GM21619 (cell line): ENCODE results near the gene HECTD3.
"Not testable (repeated sequence)": the region's sequence is repeated elsewhere in the genome, so short reads cannot be mapped to it uniquely, and the experiment has no call there.

Source experiments
- ATAC-seq: cut with Tn5 transposase; IDR thresholded peaks from one replicate; pipeline ENCODE4 v1.9.1; 2021; ENCODE audit not compliant: unreplicated experiment

Gene HECTD3

DNA sequence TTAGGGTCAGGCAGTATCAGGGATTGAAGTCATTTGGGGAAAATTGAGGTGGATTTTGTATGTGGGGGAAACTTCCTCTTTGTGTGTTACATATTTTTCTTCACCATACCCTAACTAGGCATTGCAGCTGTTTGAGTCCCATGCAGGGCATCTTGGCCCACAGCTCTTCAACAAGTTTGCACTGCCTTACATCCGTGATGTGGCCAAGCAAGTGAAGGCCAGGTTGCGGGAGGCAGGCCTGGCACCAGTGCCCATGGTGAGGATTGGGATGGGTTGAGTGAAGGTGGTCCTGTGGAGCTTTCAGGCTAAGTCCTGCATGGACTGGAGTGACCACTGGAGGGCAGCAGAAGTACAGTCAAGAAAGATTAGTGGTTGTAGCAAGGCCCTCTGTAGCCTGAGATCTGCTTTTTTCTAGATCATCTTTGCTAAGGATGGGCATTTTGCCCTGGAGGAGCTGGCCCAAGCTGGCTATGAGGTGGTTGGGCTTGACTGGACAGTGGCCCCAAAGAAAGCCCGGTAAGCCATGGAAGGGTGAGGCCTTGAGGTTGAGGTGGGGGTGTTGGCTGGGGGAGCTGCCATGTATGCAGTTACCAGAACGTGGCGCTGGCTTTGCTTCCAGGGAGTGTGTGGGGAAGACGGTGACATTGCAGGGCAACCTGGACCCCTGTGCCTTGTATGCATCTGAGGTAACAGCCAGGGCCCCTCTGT lies 3.4 kb upstream of the HECTD3 start:
- ATAC-seq = no peak

DNA sequence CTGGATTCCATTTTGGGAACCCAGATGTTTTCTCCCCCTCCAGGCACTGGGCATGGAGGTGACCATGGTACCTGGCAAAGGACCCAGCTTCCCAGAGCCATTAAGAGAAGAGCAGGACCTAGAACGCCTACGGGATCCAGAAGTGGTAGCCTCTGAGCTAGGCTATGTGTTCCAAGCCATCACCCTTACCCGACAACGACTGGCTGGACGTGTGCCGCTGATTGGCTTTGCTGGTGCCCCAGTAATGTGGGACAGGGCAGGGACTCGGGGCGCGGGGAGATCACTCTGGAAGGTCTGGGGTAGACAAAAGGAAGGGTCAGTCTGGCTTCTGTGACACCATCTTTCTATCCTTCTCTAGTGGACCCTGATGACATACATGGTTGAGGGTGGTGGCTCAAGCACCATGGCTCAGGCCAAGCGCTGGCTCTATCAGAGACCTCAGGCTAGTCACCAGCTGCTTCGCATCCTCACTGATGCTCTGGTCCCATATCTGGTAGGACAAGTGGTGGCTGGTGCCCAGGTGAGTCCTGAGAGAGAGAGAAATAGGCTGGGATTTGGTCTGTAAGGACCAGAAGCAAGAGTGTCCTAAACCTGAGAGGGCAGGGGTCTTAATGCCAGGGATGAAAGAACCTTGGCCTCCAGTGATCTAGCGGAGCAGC lies 2.6 kb upstream of the HECTD3 start:
- ATAC-seq = no peak

DNA sequence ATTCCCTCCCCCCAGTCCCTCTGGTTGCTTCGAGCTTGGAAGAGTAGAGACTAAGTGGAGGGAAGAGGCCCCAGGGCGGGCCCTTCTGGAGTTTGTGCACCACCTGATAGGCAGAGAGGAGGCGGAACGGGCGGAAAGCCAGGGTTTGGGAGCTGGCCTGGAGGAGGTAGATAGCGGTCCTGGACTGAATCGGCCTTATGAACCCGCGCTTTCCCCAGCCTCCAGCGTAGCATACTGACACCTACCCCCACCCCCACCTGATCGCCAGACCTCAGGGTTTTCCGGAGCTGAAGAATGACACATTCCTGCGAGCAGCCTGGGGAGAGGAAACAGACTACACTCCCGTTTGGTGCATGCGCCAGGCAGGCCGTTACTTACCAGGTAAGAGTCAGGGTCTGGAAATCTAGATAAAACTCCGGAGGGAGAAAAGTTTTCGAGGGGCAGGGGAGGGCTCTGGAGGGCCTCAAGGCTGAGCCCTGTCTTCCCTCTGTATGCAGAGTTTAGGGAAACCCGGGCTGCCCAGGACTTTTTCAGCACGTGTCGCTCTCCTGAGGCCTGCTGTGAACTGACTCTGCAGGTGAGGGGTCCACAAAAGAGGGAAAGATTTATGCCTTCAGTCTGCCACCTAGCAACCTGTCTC lies 1.6 kb upstream of the HECTD3 start:
- no peak for ATAC-seq

DNA sequence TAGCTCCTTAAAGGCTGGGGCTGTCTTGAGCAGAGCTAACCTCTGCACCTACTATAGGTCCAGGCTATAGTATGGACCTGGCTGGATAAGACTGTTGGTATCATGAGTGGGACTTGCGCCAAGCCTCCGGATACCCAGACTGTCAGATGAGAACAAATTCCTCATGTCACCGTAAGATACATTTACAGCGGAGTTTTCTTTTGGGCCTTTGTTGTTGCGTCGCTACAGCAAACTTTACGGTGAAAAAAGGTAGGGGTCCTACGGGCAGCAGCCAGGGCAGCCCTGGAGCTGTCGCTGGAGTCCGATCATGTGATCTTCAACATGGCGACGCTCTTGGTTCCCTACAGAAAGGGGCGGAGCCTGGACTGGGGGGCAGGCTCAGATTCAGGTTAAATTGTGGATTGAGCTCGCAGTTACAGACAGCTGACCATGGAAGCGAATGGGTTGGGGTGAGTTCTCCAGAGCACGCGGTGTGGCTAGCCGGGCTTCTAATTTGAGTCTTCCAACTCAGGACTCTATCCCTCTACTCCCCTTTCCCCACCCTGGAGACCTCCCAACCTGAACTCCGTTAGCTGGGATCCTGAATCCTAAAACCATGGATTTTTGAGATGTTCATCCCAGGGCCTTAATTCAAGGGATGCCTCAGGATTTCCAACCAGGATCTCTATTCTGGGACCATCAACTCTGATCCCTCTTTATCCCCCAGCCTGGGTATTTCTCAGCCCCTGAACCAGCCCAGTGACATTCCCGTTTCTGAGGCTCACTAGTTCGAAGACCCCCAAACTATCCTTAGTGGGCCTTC lies 914 bp upstream of the HECTD3 start, which contains the start of gene UROD:
Gene UROD (plus strand): TSS at position 418 of the 802 bp plus-strand sequence. CDS start 12 bp downstream, at position 430.
- ATAC-seq = peak; percentile 57

DNA sequence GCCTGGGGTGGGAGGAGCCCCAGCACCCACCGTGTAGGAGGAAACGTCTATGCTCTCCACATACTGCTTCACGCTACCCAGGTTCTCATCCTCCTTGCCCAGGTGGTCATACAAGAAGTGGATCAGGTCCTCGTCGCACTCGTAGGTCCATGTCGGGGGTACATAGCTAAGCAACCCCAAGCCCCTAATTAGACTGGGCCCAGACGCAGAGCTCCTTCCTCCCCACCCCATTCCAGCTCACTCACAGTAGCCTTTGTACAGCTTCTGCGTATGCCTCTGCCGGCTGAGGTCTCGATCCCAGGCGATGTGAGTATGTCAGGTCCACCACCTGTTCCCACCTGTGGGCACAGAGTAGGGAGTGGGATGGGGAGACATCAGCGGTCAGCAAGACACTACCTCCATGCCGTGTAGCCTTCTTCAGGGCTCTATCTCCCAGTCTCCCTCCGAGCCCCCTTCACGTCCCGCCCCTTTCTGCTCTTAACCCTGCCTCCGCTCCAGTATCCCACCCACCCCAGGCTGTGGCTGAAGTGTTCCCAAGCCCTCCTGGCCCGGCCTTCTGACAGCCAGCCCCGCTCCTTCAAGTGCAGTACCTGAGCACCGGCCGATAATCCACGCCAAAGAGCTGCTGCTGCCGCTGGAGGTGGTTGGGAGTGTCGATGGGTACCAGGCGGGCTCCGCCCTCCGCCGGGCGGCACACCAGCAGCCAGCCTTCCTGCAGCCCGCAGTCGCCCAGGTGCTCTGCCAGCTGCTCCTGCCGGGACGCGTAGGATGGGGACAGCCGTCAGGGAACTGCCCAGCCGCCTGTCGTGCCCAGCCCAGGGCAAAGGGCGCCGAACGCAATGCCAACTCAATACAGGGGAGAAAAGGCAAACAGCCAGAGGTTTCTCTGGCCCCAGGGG lies 919 bp downstream of the HECTD3 start:
- no peak for ATAC-seq

DNA sequence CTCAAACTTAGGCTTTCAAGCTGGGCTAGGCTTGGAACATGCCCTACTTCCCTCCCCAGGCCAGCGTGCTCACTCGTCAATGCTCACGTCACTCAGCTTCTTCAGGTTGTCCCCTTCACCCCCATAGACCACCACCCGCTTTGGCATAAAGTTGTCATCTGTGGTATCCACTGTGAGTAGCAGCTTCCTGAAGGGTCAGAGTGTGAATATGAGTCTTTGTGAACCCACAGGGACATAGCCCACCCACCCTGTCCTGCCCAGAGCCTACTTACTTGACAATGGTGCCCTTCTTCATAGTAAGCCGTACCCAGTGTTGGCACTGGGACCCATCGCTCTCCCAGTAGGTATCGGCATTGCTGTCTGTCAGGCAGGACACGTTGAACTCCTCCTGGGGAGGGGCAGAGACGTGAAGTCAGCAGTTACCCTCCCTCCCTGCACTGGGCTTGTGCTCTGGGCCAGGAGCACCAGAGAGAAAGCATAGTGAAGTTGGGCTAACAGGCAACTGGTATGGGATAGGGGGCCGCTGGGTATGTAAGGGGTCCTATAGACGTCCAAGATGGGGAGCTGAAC lies 1.7 kb downstream of the HECTD3 start:
- ATAC-seq = no peak

DNA sequence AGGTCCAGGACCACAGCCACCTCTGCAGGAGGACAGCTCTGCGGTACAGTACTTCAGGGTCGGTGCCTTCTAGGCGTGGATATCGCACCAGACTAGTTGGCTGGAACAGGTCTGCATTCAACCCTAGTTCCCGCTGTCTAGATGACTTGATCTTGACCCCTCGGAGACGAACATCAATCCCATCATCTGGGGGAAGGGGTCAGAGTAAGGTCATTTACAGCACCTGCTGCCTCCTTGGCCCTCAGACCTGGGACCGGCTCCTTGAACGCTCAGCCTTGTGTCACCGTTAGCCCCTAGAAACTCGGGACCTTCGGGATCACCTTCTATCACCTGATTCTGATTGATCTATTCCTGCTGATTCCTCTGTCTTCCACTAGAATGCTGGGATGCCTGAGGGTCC lies 2.6 kb downstream of the HECTD3 start:
- ATAC-seq = no peak

DNA sequence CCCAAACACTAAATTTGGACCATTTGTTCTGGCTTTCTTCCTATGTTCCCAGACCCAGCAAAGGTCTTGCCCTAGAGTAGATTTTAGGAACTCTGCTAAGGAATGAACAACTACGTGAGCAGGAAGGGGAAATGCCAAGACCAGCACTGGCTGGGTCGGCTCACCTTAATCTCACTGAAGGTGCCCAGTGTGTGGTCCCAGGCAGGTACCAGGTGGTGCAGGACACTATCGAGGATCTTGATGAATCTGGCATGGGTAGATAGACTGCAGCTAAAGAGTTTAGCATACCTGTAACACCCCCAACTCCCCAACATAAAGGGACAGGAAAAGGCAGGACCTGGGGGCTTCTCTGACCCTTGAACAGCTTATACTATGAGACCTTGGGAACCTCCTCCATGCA lies 3.0 kb downstream of the HECTD3 start:
- no peak for ATAC-seq

DNA sequence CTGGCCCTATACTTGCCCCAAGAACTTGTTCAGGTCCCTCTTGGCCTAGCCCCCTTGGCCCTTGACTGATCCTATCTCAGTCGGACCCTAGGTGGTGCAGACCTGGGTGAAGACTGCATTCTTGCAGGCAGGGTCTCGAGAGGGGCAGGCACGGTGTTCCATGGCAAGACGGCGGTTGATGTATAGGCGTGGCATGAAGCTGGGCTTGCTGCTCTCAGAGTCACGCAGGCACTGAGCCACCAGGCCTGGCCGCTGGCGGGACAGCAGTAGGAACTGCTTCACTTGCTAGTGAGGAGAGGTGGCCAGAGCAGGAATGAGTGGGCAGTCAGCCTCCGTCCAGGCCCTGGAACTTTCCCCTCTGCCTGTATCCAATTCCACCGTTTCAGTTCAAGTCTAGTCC lies 3.8 kb downstream of the HECTD3 start:
- ATAC-seq = no peak

DNA sequence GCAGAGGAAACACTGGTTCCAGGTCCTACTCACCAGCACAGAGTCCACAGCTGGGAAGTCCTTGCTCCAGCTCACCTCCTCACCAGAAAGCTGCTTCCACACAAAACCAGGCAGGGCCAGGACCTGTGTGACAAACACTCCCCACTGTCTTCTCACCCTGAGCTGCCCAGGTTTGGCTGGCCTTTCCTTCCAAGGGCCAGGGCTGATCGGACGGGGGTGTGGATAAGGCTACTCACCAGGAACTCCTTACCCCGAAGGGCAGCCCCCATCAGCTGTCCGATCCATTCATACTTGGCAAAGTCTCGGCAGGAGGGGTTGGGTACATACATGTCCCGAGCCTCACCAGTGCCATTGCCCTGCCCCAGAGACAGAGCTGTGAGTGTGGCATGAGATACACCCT lies 5.4 kb downstream of the HECTD3 start:
- no peak for ATAC-seq

DNA sequence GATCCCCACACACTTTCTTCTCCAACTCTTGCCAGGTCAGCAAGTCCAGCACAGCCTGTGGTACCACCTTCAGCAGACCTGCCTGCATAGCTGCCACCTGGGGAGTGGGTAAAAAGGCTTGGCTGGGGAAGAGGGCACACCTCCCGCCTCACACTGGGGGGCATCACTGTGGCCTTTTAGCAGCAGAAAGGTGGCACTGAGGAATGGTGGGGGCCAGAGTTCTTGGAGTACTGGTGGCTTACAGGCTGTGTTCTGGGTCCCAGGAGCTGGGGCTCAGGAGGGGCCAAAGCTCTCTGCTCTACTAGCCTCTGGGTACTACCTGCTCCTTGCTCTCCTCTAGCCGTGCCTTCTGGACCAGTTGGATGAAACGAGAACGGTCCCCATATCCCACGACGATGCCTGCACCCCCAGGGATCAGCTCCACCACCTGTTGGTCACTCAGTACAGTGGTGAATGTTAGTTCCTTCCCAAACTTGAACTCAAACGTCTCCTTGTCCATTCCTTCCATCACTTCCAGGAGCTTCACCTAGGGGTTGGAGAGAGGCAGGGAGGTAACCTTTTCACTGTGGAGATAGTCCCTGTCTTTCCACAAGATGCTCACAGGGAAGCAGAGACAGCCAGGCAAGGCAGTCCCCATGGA lies 6.7 kb downstream of the HECTD3 start:
- ATAC-seq = no peak

DNA sequence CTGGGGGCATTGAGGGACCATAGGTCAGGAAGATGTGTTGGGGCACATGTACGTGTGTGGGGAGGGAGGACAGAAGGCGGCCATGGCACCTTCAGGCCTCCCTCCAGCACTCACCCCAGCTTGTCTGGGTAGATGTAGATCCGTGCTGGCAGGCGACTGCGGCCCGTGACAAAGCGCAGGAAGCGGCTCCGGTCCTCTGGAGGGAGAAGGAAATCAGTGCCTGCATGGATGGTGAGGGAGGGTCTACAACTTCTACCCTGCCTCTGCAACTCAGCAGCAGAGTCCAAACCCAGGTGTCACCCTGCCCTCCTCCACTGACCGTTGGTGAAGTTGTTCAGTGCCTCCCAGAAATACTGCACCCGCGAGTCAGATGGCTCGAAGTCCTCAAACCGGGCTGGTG lies 7.4 kb downstream of the HECTD3 start:
- ATAC-seq = no peak

DNA sequence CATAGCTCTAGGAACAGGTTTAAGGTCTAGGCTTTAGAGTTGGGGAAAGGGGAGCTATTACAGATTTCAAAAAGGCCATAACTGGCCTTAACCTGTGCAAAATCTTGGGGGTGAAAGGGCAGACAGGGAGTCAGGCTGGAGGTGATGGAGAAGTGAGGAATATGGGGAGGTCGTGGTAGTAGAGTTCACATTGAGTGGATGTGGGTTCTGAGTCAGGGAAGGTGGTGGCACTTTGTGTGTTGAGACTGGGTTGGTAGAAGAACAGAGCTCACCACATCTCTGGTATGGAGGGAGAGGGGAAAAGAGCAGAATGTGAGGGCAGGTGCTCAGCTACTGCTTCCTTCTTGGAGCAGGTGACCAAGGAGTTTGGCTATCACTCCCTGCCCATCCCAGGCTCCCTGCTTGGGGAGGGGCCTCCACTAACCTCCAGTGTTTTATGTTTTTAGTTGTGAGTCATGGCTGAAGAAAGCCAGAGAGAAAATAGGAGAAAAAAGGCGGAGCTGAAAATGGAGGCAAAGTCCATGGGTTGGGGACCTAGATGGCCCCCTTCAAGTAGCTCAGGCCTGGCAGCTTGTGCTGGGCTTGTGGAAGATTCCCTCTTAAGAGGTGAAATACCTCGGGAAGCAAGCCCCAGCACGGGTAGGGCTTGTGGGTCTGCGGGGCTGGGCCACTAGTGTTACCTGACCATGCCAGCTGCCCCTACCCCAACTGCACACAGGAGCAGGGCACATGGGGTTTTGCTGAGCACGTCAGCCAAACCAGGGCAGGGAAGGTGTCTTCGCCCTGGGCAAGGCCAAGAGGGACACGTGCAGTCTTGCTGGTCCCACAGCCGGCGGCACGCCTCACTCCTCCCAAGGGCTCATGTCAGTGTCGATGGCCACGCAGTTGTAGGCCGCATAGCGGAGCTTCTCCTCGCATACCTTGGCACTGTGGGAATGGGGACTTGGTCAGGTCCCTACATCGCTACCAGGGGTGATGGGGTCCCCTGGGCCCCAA lies 8.2 kb downstream of the HECTD3 start:
- ATAC-seq = no peak

DNA sequence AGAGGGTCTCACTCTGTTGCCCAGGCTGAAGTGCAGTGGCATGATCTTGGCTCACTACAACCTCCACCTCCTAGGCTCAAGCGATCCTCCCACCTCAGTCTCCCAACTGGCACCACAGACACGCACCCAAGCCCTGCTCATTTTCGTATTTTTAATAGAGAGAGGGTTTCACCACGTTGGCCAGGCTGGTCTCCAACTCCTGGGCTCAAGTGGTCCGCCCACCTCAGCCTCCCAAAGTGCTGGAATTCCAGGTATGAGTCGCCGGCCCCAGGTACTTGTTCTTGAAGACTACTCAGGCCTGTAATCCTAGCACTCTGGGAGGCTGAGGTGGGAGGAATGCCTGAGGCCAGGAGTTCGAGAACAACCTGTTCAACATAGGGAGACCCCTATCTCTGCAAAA lies 9.5 kb downstream of the HECTD3 start:
- ATAC-seq = not testable (repeated sequence)

DNA sequence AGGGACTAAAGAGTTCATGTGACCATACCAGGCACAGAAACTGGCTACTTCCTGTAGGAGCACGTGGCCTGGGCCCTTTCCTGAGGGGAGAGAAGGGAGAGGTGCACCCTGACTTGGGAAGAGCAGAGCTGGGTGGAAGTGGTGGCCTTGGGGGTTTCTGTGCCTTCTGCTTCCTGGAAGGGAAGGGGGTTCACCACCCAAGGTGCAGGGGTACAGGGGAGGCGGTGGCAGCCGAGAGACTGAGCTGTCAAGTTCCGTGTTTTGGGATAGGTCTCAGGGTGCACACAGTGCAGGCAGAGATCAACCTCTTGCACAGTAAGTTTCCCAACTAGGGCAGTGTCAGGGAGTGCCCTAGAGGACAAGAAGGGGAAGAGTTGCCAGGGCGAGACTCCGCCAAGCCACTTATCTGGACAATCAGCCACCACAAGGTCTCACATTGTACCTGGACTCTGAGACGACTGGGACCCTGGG lies 10.1 kb downstream of the HECTD3 start:
- no peak for ATAC-seq

DNA sequence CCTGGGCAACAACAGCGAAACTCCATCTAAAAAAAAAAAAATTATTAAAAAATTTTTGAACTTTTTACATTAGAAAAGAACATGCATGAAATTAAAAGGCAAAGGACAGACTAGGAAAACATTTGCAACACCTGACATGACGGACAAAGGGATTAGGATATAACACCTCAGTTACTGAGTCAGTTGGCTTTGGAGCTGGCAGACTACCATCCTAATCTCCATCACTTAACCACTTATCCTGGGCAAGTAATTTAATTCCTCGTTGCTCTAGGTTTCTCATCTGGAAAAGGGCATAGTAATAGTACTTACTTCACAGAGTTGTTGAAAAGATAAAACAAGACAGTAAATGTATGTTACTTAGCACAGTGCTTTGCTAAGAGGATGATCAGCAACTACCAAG lies 11.9 kb downstream of the HECTD3 start:
- ATAC-seq = no peak

DNA sequence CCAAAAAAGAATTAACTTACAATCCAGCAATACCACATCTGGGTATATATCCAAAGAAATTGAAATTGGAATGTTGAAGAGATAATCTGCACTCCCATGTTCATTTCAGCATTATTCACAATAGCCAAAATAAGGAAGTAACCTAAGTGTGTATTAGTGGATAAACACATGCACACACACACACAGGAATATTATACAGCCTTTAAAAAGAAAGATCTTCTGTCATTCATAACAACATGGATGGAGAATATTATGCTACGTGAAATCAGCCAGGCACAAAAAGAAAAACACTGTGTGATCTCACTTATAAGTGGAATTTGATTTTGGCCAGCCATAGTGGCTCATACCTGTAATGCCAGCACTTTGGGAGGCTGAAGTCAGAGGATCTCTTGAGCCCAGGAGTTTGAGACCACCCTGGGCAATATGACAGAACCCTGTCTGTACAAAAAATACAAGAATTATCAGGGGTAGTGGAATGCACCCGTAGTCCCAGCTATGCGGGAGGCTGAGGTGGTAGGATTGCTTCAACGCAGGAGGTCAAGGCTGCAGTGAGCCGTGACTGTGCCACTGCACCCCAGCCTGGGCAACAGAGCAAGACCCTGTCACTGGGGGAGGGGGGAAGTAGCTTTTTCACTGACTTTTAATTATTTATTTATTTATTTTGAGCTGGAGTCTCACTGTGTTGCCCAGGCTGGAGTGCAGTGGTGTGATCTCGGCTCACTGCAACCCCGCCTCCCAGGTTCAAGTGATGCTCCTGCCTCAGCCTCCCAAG lies 15.5 kb downstream of the HECTD3 start:
- ATAC-seq = no peak
